Astrocyte (in vitro differentiated cells and primary cell): Measurements from ENCODE around the gene ASB2.

ENCODE experiments used
- CTCF ChIP-seq: IDR thresholded peaks from 2 replicates; pipeline ENCODE4 v1.5.1; 2011; ENCODE audit warnings: low read depth, mild to moderate bottlenecking, inconsistent platforms, low read length, moderate library complexity; ENCODE audit not compliant: insufficient read depth
- EZH2 ChIP-seq: IDR thresholded peaks from 2 replicates; pipeline ENCODE4 v1.6.1; 2012; ENCODE audit warnings: mild to moderate bottlenecking, low read length, inconsistent platforms; ENCODE audit not compliant: insufficient read depth

DNA sequence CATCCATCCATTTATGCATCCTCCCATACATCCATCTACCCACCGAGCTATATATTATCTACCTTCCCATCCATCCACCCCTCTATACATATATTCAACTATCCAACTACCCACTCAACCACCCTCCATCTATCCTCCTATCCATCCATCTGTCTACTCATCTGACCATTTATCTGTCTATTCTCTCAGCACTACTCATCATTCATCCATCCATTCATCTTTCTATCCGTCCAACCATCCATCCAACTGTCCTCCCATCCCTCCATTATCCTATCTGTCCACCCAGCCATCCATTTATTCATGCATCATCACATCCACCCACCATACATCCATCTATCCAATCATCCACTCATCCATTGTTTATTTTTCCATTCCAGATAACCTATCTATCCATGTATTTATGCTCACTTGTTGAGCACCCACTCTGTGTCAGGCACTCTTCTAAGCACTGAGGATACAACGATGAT, 11.5 kb downstream of the ASB2 start:
- TF ChIP-seq EZH2 = no peak
- no peak for TF ChIP-seq CTCF
